Hematopoietic multipotent progenitor cell treated with erythropoietin and hydrocortisone succinate and interleukin-3 and kit ligand, for 8 days (in vitro differentiated cells): ENCODE results near the gene CCDC71.

Experiments used
- DNase-seq: peaks from one replicate; pipeline ENCODE4 v3.0.0-alpha.2; 2015

Gene CCDC71

GRCh38 chr3:49165771-49166751 lies at the start of gene CCDC71:
CCDC71 (minus strand) TSS chr3:49166331; CDS start chr3:49164208, 2,123 bp downstream.
- peak; percentile 84 for DNase-seq

GRCh38 chr3:49213998-49214397 lies 47.9 kb upstream of the CCDC71 start:
- no peak for DNase-seq

- no peak for DNase-seq
These were observed 47.4 kb upstream of the CCDC71 start for GRCh38 chr3:49213541-49213943.

- no peak for DNase-seq
These were observed 33.8 kb upstream of the CCDC71 start for GRCh38 chr3:49199900-49200281.

- no peak for DNase-seq
These were observed 33.2 kb upstream of the CCDC71 start for GRCh38 chr3:49199239-49199899.

- DNase-seq, result no peak
These were observed 32.6 kb upstream of the CCDC71 start for GRCh38 chr3:49198611-49199230.

- no peak for DNase-seq
These were observed 32.0 kb upstream of the CCDC71 start for GRCh38 chr3:49198161-49198560.

GRCh38 chr3:49191741-49192140 lies 25.6 kb upstream of the CCDC71 start:
- DNase-seq, result no peak

GRCh38 chr3:49183873-49184272 lies 17.7 kb upstream of the CCDC71 start:
- no peak for DNase-seq

- DNase-seq, result no peak
These were observed 16.6 kb upstream of the CCDC71 start for GRCh38 chr3:49182682-49183081.

- DNase-seq, result no peak
These were observed 15.2 kb upstream of the CCDC71 start for GRCh38 chr3:49181351-49181750.

- no peak for DNase-seq
These were observed 14.0 kb upstream of the CCDC71 start for GRCh38 chr3:49180116-49180515.

- no peak for DNase-seq
These were observed 10.9 kb upstream of the CCDC71 start for GRCh38 chr3:49177073-49177472.

- DNase-seq, result no peak
These were observed 9.4 kb upstream of the CCDC71 start for GRCh38 chr3:49175530-49175929.

GRCh38 chr3:49174397-49174985 lies 8.4 kb upstream of the CCDC71 start:
- DNase-seq, result no peak

GRCh38 chr3:49173792-49174170 lies 7.7 kb upstream of the CCDC71 start:
- no peak for DNase-seq

- peak; percentile 79 for DNase-seq
These were observed 7.1 kb upstream of the CCDC71 start for GRCh38 chr3:49173116-49173791.

GRCh38 chr3:49172551-49173041 lies 6.5 kb upstream of the CCDC71 start:
- peak; percentile 20 for DNase-seq

GRCh38 chr3:49171775-49172500 lies 5.8 kb upstream of the CCDC71 start:
- peak; percentile 10 for DNase-seq

GRCh38 chr3:49171119-49171774 lies 5.1 kb upstream of the CCDC71 start, which contains the start of gene KLHDC8B:
KLHDC8B (plus strand) TSS chr3:49171598; CDS start chr3:49172770, 1,172 bp downstream.
- DNase-seq, result peak; percentile 90

- DNase-seq, result peak; percentile 21
These were observed 4.6 kb upstream of the CCDC71 start for GRCh38 chr3:49170744-49171118.
